Effector CD4-positive, alpha-beta T cell (primary cell): ENCODE data around the gene AUH.

Experiments
- DNase-seq: peaks from one replicate; pipeline ENCODE4 v3.0.0-alpha.2; 2020

The AUH gene

GRCh38 chr9:91289244-91289643 is 72.5 kb downstream of the AUH start:
- no peak for DNase-seq

GRCh38 chr9:91285729-91286353 is 75.9 kb downstream of the AUH start:
- no peak for DNase-seq

GRCh38 chr9:91282292-91282691 is 79.4 kb downstream of the AUH start:
- no peak for DNase-seq

- DNase-seq = no peak
Measured at GRCh38 chr9:91279296-91280204, 82.2 kb downstream of the AUH start.

- DNase-seq = no peak
Measured at GRCh38 chr9:91276513-91276912, 85.2 kb downstream of the AUH start.

GRCh38 chr9:91275655-91276054 is 86.1 kb downstream of the AUH start:
- no peak for DNase-seq

- DNase-seq = no peak
Measured at GRCh38 chr9:91274949-91275492, 86.7 kb downstream of the AUH start.

- DNase-seq = no peak
Measured at GRCh38 chr9:91273853-91274552, 87.7 kb downstream of the AUH start.

- DNase-seq = no peak
Measured at GRCh38 chr9:91271156-91271555, 90.6 kb downstream of the AUH start.

- no peak for DNase-seq
Measured at GRCh38 chr9:91269907-91270491, 91.7 kb downstream of the AUH start.

- no peak for DNase-seq
Measured at GRCh38 chr9:91266448-91266847, 95.3 kb downstream of the AUH start.

GRCh38 chr9:91265514-91265913 is 96.2 kb downstream of the AUH start:
- DNase-seq = no peak

- no peak for DNase-seq
Measured at GRCh38 chr9:91261417-91261816, 100.3 kb downstream of the AUH start.

- no peak for DNase-seq
Measured at GRCh38 chr9:91259162-91259561, 102.6 kb downstream of the AUH start.

- DNase-seq = no peak
Measured at GRCh38 chr9:91258451-91258850, 103.3 kb downstream of the AUH start.

- no peak for DNase-seq
Measured at GRCh38 chr9:91256235-91256634, 105.5 kb downstream of the AUH start.

GRCh38 chr9:91255327-91255726 is 106.4 kb downstream of the AUH start:
- DNase-seq = no peak

- DNase-seq = no peak
Measured at GRCh38 chr9:91253488-91253887, 108.2 kb downstream of the AUH start.

- no peak for DNase-seq
Measured at GRCh38 chr9:91248707-91249106, 113.0 kb downstream of the AUH start.

- DNase-seq = no peak
Measured at GRCh38 chr9:91247278-91247677, 114.4 kb downstream of the AUH start.

GRCh38 chr9:91246846-91247245 is 114.9 kb downstream of the AUH start:
- DNase-seq = no peak

GRCh38 chr9:91245431-91246313 is 116.0 kb downstream of the AUH start:
- DNase-seq = no peak
